GM23248 (cell line): Measurements from ENCODE around the gene FRMD1.

Experiments used
- EZH2 ChIP-seq: fragments of 200-600 bp; sonication (generic); IDR thresholded peaks from 2 replicates; pipeline ENCODE4 v1.6.1; 2018; ENCODE audit warnings: antibody characterized with exemption, mild to moderate bottlenecking; ENCODE audit not compliant: insufficient read depth, poor library complexity, severe bottlenecking
- EZH2phosphoT487 ChIP-seq: fragments of 200-600 bp; sonication (generic); IDR thresholded peaks from 2 replicates; pipeline ENCODE4 v1.6.1; 2018; ENCODE audit warnings: antibody characterized with exemption, moderate library complexity, mild to moderate bottlenecking, low read depth; ENCODE audit not compliant: insufficient read depth

- TF ChIP-seq EZH2 (no peak), EZH2phosphoT487 (no peak)
Observed at GRCh38 chr6:168050881-168051586, 28.0 kb downstream of the FRMD1 start.
